Skeletal muscle satellite cell (primary cell): ENCODE measurements around the gene CACNA1I.

Source experiments
- H3K27me3 ChIP-seq: 2 replicates; pipeline ENCODE4 v1.7.0; 2013; ENCODE audit warnings: low read length; ENCODE audit not compliant: control insufficient read depth, insufficient read depth
- H3K36me3 ChIP-seq: 2 replicates; pipeline ENCODE4 v1.7.0; 2013; ENCODE audit warnings: mild to moderate bottlenecking, control low read depth, low read length; ENCODE audit not compliant: insufficient read depth
- H3K4me1 ChIP-seq: 2 replicates; pipeline ENCODE4 v1.7.0; 2013; ENCODE audit warnings: low read length; ENCODE audit not compliant: control insufficient read depth, insufficient read depth
- H3K4me2 ChIP-seq: 2 replicates; pipeline ENCODE4 v1.7.0; 2013; ENCODE audit warnings: mild to moderate bottlenecking, low read length
- H3K4me3 ChIP-seq: 2 replicates; pipeline ENCODE4 v1.7.0; 2013; ENCODE audit warnings: low read length
- H3K9ac ChIP-seq: 2 replicates; pipeline ENCODE4 v1.7.0; 2013; ENCODE audit warnings: mild to moderate bottlenecking, low read depth, low read length, moderate library complexity
- H3K9me3 ChIP-seq: replicated peaks from 2 replicates; pipeline ENCODE4 v1.7.0; 2013; ENCODE audit warnings: mild to moderate bottlenecking, control low read depth, low read length

The CACNA1I gene

DNA sequence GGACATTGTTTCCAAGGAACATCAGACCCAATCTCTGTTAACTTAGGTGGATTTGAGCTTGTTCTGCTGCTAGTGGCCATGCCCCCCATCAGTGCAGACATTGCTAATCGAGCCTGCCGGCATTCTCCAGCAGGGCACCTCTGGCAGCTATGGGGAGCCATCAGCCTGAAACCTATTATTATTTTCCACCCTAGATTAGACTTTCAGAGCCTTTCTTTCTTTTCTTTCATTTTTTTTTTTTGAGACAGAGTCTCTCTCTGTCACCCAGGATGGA, 4.9 kb downstream of the CACNA1I start:
- no peaks in the 10 kb centered on the region for H3K36me3 ChIP-seq
- no peak overlapping the region for H3K9ac ChIP-seq
- peaks cover 12% of the 10 kb centered on the region for H3K4me1 ChIP-seq
- H3K4me2 ChIP-seq: no peak overlapping the region
- H3K9me3 ChIP-seq: no peaks in the 10 kb centered on the region
- H3K27me3 ChIP-seq: peaks cover 40% of the 10 kb centered on the region
- H3K4me3 ChIP-seq: no peak overlapping the region

DNA sequence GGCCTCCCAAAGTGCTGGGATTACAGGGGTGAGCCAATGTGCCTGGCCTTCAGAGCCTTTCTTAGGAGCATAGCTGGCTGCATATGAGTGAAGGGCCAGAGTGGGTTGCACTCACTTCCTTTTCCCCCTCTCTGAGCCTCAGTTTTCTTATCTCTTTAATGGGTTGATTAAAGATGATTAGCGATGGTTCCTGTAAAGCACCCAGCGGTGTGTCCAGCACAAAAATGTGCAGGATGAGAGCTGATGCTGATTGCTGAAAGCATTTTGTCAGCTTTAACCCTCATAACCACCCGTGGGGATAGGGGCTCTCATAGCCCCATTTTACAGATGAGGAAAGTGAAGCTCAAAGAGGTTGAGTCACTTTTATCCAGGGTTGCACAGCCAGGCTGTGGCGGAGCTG, 5.5 kb downstream of the CACNA1I start:
- Histone ChIP-seq H3K9me3 (no peaks in the 10 kb centered on the region), H3K4me3 (no peak overlapping the region), H3K27me3 (peaks cover 38% of the 10 kb centered on the region), H3K36me3 (no peaks in the 10 kb centered on the region), H3K4me1 (peaks cover 12% of the 10 kb centered on the region), H3K4me2 (no peak overlapping the region), H3K9ac (no peak overlapping the region)

DNA sequence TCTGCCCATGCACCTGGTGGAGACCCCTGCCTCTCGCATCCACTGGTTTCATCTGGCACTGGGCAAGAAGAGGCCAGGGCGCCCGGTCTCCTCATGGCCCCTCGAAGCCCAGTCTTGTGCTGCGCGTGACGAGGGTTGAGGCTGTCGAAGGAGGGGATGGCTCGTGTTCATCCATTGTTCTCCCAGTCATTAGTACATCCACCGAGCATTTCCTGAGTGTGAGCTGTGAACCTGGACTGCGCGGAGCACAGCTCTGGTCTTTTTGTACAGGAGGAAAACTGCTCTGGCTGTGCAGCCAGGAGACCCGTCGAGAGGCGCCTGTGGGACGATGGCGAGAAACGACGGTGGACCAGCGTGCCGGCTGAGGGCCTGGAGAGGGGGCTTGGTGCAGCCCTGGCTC, 6.8 kb downstream of the CACNA1I start:
- H3K27me3 ChIP-seq: peaks cover 34% of the 10 kb centered on the region
- no peak overlapping the region for H3K4me3 ChIP-seq
- no peaks in the 10 kb centered on the region for H3K9me3 ChIP-seq
- H3K9ac ChIP-seq: no peak overlapping the region
- H3K4me2 ChIP-seq: no peak overlapping the region
- H3K4me1 ChIP-seq: peaks cover 12% of the 10 kb centered on the region
- H3K36me3 ChIP-seq: no peaks in the 10 kb centered on the region

DNA sequence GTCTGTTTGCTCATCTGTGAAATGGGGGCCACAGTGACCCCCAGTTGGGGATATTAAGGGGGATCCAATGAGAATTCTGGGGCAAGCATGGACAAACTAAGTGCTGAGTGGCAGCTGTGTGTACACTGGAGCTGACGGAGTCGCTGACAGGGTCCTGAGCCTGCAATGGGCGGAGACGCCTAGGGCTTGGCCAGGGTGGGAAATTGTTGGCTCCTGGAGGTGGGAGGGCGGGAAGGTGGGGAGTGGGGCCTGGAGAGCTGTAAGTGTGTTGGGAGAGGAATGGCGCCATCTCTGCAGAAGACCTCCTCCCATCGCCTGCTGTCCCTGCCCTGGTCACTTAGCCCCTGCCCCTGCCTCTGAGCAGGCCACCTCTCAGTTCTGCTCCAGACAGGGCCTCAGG, 7.3 kb downstream of the CACNA1I start:
- H3K4me3 ChIP-seq: no peak overlapping the region
- peaks cover 12% of the 10 kb centered on the region for H3K4me1 ChIP-seq
- H3K27me3 ChIP-seq: peaks cover 34% of the 10 kb centered on the region

DNA sequence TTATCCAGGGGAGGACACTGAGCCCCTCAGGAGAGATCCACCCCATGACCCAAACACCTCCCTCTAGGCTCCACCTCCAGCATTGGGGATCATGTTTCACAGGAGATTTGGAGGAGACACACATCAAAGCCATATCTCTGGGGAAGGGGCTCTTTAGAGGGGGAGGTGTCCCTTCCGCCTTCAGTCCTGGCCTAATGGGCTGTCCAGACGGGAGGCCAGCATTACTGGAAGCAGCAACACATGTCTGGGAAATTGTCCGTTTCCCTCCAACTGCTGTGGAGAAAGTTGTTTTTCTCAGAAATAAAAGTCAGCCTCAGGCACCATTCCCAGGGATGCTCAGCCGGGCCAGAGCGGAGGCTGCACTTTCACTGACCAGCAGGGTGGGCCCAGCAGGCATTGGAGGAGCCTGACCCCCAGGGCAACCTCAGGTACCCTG, 9.5 kb downstream of the CACNA1I start:
- Histone ChIP-seq H3K36me3 (no peaks in the 10 kb centered on the region), H3K4me1 (peaks cover 4% of the 10 kb centered on the region), H3K4me3 (no peak overlapping the region), H3K4me2 (no peak overlapping the region), H3K27me3 (peaks cover 34% of the 10 kb centered on the region), H3K9ac (no peak overlapping the region), H3K9me3 (no peaks in the 10 kb centered on the region)

More for the DNA sequence above, 7.3 kb downstream of the CACNA1I start:
- Histone ChIP-seq H3K36me3 (no peaks in the 10 kb centered on the region), H3K4me2 (no peak overlapping the region), H3K9me3 (no peaks in the 10 kb centered on the region), H3K9ac (no peak overlapping the region)

DNA sequence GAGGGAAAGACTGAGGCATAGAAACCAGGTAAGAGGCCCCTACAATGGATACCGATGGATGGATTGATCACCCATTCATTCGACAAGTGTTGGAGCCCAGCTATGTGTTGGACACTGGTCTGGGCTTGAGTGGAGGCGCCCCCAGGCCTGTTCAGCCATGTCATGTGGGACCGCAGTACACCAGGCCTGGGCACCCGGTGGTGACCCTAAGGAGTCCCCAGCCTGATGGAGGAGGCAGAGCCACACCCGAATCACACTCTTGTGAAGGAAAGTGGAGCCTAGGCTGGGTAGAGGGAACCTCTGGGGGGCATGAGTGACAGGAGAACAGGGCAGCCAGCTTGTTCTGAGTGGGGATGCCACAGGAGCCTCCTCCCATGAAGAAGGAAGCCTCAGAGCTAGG, 10.2 kb downstream of the CACNA1I start:
- Histone ChIP-seq H3K4me3 (no peak overlapping the region), H3K4me1 (no peaks in the 10 kb centered on the region), H3K4me2 (no peak overlapping the region), H3K9me3 (no peaks in the 10 kb centered on the region), H3K9ac (no peak overlapping the region), H3K27me3 (peaks cover 34% of the 10 kb centered on the region), H3K36me3 (no peaks in the 10 kb centered on the region)

DNA sequence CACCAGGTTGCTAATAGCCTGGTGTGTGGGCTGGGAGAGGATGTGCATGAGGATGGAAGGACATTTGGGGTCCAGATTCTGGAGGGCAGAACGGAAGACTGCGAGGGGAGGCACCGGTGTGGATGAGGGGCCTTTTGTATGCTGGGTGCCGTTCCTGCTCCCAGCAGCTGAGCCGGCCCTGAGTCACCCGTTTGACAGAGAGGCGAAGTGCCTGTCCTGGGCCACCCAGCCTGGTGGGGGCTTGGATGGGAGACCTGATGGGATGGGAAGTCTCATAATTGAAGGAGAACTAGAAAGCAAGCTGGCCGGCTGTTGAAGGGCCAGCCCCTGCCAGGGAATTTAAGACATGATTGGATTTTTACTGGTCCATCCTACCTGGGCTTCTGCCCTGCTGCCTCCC, 10.8 kb downstream of the CACNA1I start:
- no peak overlapping the region for H3K9ac ChIP-seq
- H3K4me1 ChIP-seq: no peaks in the 10 kb centered on the region
- no peak overlapping the region for H3K4me2 ChIP-seq
- H3K36me3 ChIP-seq: no peaks in the 10 kb centered on the region
- no peaks in the 10 kb centered on the region for H3K9me3 ChIP-seq
- H3K27me3 ChIP-seq: peaks cover 34% of the 10 kb centered on the region
- no peak overlapping the region for H3K4me3 ChIP-seq

DNA sequence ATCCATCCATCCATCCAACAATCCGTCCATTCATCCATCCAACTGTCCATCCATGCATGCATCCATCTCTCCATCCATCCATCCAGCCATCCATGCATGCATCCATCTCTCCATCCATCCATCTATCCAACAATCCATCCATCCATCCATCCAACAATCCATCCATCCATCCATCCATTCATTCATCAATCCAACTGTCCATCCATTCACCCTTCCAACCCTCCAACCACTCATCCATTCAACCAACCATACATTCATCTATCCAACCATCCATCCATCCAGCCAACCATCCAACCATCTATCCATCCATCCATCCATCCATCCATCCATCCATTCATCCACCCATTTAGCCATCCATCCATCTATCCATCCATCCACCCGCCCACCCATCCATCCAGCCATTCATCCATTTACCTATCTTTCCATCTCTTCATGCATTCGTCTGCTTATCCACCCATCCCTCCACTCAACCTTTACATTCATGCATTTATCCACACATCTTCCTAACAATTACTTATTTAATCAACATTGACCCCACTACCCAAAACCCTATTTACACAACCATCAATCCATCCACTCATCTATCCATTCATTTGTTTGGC, 12.6 kb downstream of the CACNA1I start:
- H3K4me3 ChIP-seq: no peak overlapping the region

DNA sequence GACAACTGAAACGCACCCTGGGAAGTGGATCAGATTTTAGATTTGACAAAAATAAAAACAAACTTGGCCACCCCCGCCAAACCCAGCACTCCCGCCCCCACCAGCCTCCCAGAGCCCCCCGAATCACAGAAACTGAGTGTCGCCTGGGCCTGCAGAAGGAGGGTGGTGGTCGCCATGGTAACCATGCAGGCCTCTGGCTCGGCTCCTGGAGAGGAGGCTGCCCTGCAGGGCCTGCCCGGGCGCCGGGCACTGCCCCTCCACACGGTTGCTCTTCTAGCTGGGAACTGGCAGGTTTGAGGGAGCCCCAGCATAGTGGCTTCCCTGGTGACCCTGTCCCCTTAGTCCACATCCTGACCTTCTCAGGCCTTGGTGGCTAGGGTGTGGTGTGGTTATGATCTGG, 19.3 kb downstream of the CACNA1I start:
- Histone ChIP-seq H3K9ac (no peak overlapping the region), H3K4me3 (no peak overlapping the region), H3K27me3 (peaks cover 25% of the 10 kb centered on the region), H3K9me3 (no peaks in the 10 kb centered on the region), H3K4me1 (peaks cover 11% of the 10 kb centered on the region), H3K36me3 (no peaks in the 10 kb centered on the region), H3K4me2 (no peak overlapping the region)

More for the DNA sequence above, 12.6 kb downstream of the CACNA1I start:
- Histone ChIP-seq H3K9me3 (no peaks in the 10 kb centered on the region), H3K9ac (no peak overlapping the region), H3K27me3 (peaks cover 34% of the 10 kb centered on the region), H3K4me1 (no peaks in the 10 kb centered on the region), H3K36me3 (no peaks in the 10 kb centered on the region), H3K4me2 (no peak overlapping the region)

DNA sequence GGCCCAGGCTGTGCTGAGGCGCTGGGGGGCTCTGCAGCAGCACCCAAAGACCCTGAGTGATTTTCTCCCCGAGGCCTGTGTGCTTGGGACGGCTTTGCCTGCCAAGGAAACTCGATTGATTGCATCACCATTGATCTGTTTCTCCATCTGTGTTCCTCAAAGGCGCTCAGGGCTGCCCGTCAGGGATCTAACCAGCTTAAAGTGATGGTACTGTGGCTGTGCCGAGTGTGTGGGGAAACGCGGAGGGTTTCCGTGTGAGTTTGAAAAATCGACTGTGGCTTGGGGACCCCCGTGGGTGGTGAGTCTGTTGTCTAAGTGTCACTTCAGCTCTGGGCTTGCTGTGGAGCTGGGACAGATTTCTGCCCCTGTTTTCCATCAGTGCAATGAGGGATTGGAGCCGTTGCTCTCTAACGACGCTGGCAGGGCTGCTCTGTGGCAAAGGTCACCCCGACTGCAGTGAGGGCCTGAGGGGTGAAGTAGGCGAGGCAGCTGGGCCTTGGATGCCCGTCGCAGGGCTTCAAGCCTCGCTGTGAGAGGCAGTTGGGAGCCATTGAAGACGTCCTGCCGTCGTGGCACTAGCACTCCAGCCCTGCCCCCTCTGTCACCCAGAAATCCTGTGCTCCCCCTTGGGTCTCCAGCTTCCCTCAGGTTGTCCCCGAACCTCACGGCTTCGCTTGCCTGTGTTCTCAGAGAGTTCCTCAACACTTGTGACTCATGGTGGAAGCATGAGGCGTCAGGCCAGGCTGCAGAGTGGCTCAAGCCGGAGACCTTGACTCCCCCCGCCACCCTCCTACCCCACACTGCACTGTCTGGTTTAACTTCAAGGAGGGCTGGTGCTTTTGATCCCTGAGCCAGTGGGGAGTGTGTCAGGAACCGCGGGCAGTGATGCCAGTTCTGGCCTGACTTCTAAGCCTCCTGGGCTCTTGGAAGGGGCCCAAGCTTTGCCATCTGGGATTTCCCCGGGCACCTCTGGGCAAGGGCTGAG, 21.8 kb downstream of the CACNA1I start:
- Histone ChIP-seq H3K36me3 (no peaks in the 10 kb centered on the region), H3K4me2 (no peak overlapping the region), H3K4me3 (no peak overlapping the region), H3K9ac (no peak overlapping the region), H3K27me3 (peaks cover 27% of the 10 kb centered on the region), H3K9me3 (no peaks in the 10 kb centered on the region), H3K4me1 (peaks cover 11% of the 10 kb centered on the region)

DNA sequence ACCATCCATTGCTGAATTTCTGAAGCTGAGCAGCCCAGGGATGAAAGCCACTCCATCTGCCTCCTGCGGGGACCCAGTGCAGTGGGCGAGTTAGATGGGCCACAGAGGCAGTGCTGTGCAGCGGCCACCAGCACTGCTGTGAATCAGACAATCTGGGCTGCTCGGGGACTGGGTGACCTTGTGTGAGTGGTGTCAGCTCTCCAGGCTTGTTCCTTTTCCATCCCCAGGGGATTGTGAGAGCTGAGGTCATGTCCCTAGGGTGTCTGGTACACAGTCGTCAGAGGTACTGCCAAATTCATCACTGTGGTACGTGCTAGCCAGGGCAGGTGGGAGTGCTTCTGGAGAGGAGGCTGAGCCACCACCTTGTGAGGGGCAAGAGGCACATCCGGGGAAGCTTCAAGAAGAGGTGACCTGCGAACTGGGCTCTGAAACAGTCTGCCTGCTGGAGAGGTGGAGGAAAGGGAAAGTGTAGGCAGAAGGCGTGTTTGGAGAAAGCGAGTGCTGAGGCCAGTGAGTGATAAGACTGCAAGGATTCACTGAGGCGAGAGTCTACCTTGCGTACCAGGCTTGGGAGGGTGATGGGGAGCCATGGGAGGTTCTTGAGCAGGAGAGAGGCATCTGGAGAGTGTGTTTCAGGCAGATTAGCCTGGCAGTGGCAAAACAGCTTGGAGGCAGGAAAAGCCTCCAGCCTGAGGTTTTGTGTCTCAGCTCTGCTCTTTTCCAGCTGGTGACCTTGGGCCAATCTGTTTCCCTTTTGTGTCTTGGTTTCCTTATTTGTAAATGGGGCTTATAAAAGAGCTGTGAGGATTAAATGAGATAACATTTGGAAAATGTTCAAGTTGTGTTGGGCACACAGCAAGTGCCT, 22.7 kb downstream of the CACNA1I start:
- H3K4me2 ChIP-seq: no peak overlapping the region
- no peak overlapping the region for H3K4me3 ChIP-seq
- no peak overlapping the region for H3K9ac ChIP-seq
- no peaks in the 10 kb centered on the region for H3K9me3 ChIP-seq
- peaks cover 33% of the 10 kb centered on the region for H3K27me3 ChIP-seq
- H3K36me3 ChIP-seq: no peaks in the 10 kb centered on the region
- H3K4me1 ChIP-seq: peaks cover 11% of the 10 kb centered on the region
